ENCODE data around the gene SLC16A7.

- no peak for TF ChIP-seq CTCF (conservative IDR thresholded peaks at IDR 0.05; ENCODE audit: low read length)
- TF ChIP-seq EZH2phosphoT487 (IDR thresholded peaks at IDR 0.05; ENCODE audit: borderline replicate concordance, low read depth, low read length) = no peak
Observed at GRCh38 chr12:59689776-59690175, 93.9 kb downstream of the SLC16A7 start.

Data from OCI-LY7 (cell line).